K562 treated with DMSO at 1 percent for 48 hours (cell line): ENCODE measurements around the gene APOLD1. TPM values are rescaled to one million over a fixed set of nuclear protein-coding genes. Genes with fewer than 3 reads are reported as not detected.

ENCODE experiments used
- total RNA-seq: library from RNA; unstranded; fragments of 300-600 nt; gene quantifications from 2 replicates; pipeline ENCODE4 v1.2.3, GENCODE V29; 2022; ENCODE audit warnings: low replicate concordance; ENCODE audit errors: extremely low read depth

Gene APOLD1, protein sequence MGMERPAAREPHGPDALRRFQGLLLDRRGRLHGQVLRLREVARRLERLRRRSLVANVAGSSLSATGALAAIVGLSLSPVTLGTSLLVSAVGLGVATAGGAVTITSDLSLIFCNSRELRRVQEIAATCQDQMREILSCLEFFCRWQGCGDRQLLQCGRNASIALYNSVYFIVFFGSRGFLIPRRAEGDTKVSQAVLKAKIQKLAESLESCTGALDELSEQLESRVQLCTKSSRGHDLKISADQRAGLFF
- not detected in 2 replicates for total RNA-seq

DNA sequence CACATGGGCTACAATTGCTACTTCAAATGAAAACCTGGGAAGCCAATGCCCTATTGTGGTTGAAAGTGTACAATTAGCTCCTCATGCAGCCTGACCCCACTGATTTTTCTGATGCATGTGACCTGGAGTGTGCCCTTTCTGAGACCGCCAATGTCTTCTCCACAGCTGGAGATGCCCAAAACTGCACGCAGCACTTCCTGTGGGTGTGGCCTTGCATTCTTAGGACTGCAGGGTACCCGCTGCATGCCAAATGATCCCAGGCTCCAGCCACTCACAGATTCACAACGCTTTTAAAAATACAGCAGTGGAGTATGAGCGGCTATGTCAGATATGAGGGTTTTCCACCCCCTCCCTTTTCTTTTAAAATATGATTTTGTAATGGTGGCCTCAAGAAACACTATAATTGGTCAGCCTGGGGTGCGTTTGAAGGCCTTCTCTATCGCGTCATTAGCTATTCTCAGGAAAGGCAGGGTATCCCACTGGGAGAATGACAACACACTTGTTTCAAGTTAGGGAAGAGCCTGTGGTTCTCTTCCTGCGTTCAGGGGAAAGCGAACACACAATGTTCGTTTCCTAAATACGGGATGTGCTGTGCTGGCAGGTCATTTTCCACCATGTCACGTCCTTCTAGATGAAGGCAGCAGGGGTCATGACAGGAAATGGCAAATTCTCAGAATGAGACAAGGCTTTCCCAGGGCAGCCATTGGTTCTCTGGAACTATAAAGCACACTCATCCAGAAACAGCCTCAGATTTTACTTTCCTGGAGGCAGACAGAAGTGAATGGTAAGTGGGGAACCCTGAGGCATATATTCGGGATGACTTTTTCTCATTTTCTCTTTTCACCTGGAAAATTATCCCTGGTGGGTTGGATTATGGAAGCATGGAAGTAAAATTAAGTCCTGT is at the start of gene APOLD1:
TSS of gene APOLD1 (plus strand) at position 749 of the 904 bp plus-strand sequence. CDS start at position 782, 33 bp downstream.

GRCh38 chr12:12813120-12814101 is 28.0 kb downstream of the APOLD1 start, which contains the start of gene DDX47:
Gene DDX47 (plus strand): TSS chr12:12813346. CDS start chr12:12813368, 22 bp downstream.

Other genes with a start within 250 kb of the APOLD1 start
- not detected in 2 replicates for gene DUSP16, start 222.8 kb upstream of the APOLD1 start, total RNA-seq
- not detected in 2 replicates for gene CREBL2, start 173.8 kb upstream of the APOLD1 start, total RNA-seq
- gene GPR19, start 89.5 kb upstream of the APOLD1 start, total RNA-seq: not detected in 2 replicates
- not detected in 2 replicates for gene CDKN1B, start 68.3 kb upstream of the APOLD1 start, total RNA-seq
- not detected in 2 replicates for gene DDX47, start 27.7 kb downstream of the APOLD1 start, total RNA-seq
- gene GPRC5A, start 105.9 kb downstream of the APOLD1 start, total RNA-seq: not detected in 2 replicates
- gene GPRC5D, start 166.5 kb downstream of the APOLD1 start, total RNA-seq: not detected in 2 replicates
- gene HEBP1, start 214.6 kb downstream of the APOLD1 start, total RNA-seq: not detected in 2 replicates